Activated CD4-positive, alpha-beta T cell treated with anti-CD3 and anti-CD28 coated beads, Interleukin-2, amount 10 ng/mL, durations not matched to agents 24 days and 14 days (primary cell): ENCODE measurements around the gene ZNF441. TPM values are rescaled to one million over a fixed set of nuclear protein-coding genes. Genes with fewer than 3 reads are reported as not detected.
"Not testable (repeated sequence)": the region's sequence is repeated elsewhere in the genome, so short reads cannot be mapped to it uniquely, and the experiment has no call there.

Experiments
- DNase-seq: peaks from one replicate; pipeline ENCODE4 v3.0.0; 2022
- H3K27ac Mint-ChIP-seq: one replicate; pipeline ENCODE4 v1.8.0; 2022; ENCODE audit warnings: mild to moderate bottlenecking, mixed read lengths
- H3K27me3 Mint-ChIP-seq: one replicate; pipeline ENCODE4 v1.8.0; 2022; ENCODE audit warnings: mixed read lengths
- H3K36me3 Mint-ChIP-seq: one replicate; pipeline ENCODE4 v1.8.0; 2022; ENCODE audit warnings: low read depth, mild to moderate bottlenecking, mixed read lengths
- H3K4me1 Mint-ChIP-seq: one replicate; pipeline ENCODE4 v1.8.0; 2021; ENCODE audit warnings: mixed read lengths
- H3K4me3 Mint-ChIP-seq: one replicate; pipeline ENCODE4 v1.8.0; 2022; ENCODE audit warnings: mild to moderate bottlenecking, moderate library complexity, mixed read lengths
- H3K9me3 Mint-ChIP-seq: one replicate; pipeline ENCODE4 v1.8.0; 2021; ENCODE audit warnings: mixed read lengths
- intact Hi-C: fragments of 100-400 bp; cut with micrococcal nuclease; formaldehyde crosslinking; loops from one replicate; pipeline ENCODE4 v1.15.1; 2023
- total RNA-seq: library from RNA; stranded (reverse); gene quantifications from 2 replicates; pipeline ENCODE4 v1.2.3, GENCODE V29; 2022

ZNF441 gene
- total RNA-seq, 1 donor from 2014 or later, result 4.0 TPM

- Mint-ChIP-seq H3K4me3 (no peak overlapping the region), H3K27ac (no peak overlapping the region), H3K4me1 (no peaks in the 10 kb centered on the region), H3K9me3 (peaks cover 37% of the 10 kb centered on the region), H3K36me3 (no peaks in the 10 kb centered on the region), H3K27me3 (no peaks in the 10 kb centered on the region)
- DNase-seq, result no peak
- intact Hi-C loops, result no loop called here
Measured at GRCh38 chr19:11756965-11757364, 9.8 kb upstream of the ZNF441 start.

GRCh38 chr19:11759805-11760204 is 7.0 kb upstream of the ZNF441 start:
- DNase-seq, result no peak
- intact Hi-C loops, result no loop called here
- Mint-ChIP-seq H3K36me3 (no peaks in the 10 kb centered on the region), H3K9me3 (peaks cover 49% of the 10 kb centered on the region), H3K4me3 (no peak overlapping the region), H3K27ac (no peak overlapping the region), H3K4me1 (no peaks in the 10 kb centered on the region), H3K27me3 (no peaks in the 10 kb centered on the region)

GRCh38 chr19:11763117-11763516 is 3.7 kb upstream of the ZNF441 start:
- no peak overlapping the region for H3K4me3 Mint-ChIP-seq
- DNase-seq, result no peak
- peaks cover 10% of the 10 kb centered on the region for H3K4me1 Mint-ChIP-seq
- H3K27me3 Mint-ChIP-seq, result no peaks in the 10 kb centered on the region
- no peak overlapping the region for H3K27ac Mint-ChIP-seq
- H3K9me3 Mint-ChIP-seq, result peaks cover 45% of the 10 kb centered on the region
- H3K36me3 Mint-ChIP-seq, result peaks cover 5% of the 10 kb centered on the region
- intact Hi-C loops, result no loop called here

GRCh38 chr19:11763611-11764010 is 3.2 kb upstream of the ZNF441 start:
- Mint-ChIP-seq H3K4me1 (peaks cover 12% of the 10 kb centered on the region), H3K27me3 (no peaks in the 10 kb centered on the region), H3K9me3 (peaks cover 48% of the 10 kb centered on the region), H3K36me3 (peaks cover 6% of the 10 kb centered on the region), H3K27ac (no peak overlapping the region), H3K4me3 (no peak overlapping the region)
- intact Hi-C loops, result no loop called here
- no peak for DNase-seq

- intact Hi-C loops, result loop anchor here (1.0 to 5.0 kb wide), 2 partner anchors 28 to 45 kb away; partner anchors contain the start of gene ZNF440
- Mint-ChIP-seq H3K4me1 (peaks cover 15% of the 10 kb centered on the region), H3K27me3 (no peaks in the 10 kb centered on the region), H3K36me3 (peaks cover 32% of the 10 kb centered on the region), H3K9me3 (peaks cover 38% of the 10 kb centered on the region), H3K4me3 (peak overlapping the region; percentile 97), H3K27ac (peak overlapping the region; percentile 82)
- peak; percentile 65 for DNase-seq
Measured at GRCh38 chr19:11767633-11768133, 883 bp downstream of the ZNF441 start.

GRCh38 chr19:11769995-11770394 is 3.2 kb downstream of the ZNF441 start:
- H3K4me1 Mint-ChIP-seq, result peaks cover 15% of the 10 kb centered on the region
- peaks cover 32% of the 10 kb centered on the region for H3K36me3 Mint-ChIP-seq
- H3K9me3 Mint-ChIP-seq, result peaks cover 19% of the 10 kb centered on the region
- H3K27me3 Mint-ChIP-seq, result no peaks in the 10 kb centered on the region
- H3K27ac Mint-ChIP-seq, result no peak overlapping the region
- no peak for DNase-seq
- no peak overlapping the region for H3K4me3 Mint-ChIP-seq
- intact Hi-C loops, result loop anchor here (5.0 kb wide), 1 partner anchor 42 kb away; the partner anchor contains the start of gene ZNF440

- H3K27ac Mint-ChIP-seq, H3K4me3 Mint-ChIP-seq, intact Hi-C loops, H3K27me3 Mint-ChIP-seq, DNase-seq: not testable (repeated sequence)
- Mint-ChIP-seq H3K36me3 (peaks cover 36% of the 10 kb centered on the region), H3K4me1 (peaks cover 13% of the 10 kb centered on the region), H3K9me3 (peaks cover 19% of the 10 kb centered on the region)
Measured at GRCh38 chr19:11771520-11771919, 4.7 kb downstream of the ZNF441 start.

GRCh38 chr19:11776669-11777068 is 9.9 kb downstream of the ZNF441 start:
- H3K4me3 Mint-ChIP-seq, H3K27me3 Mint-ChIP-seq, intact Hi-C loops, H3K27ac Mint-ChIP-seq, H3K4me1 Mint-ChIP-seq, DNase-seq: not testable (repeated sequence)
- peaks cover 58% of the 10 kb centered on the region for H3K36me3 Mint-ChIP-seq
- H3K9me3 Mint-ChIP-seq, result peaks cover 27% of the 10 kb centered on the region

GRCh38 chr19:11780431-11781020 is 13.7 kb downstream of the ZNF441 start:
- Mint-ChIP-seq H3K9me3 (peaks cover 39% of the 10 kb centered on the region), H3K4me1 (no peaks in the 10 kb centered on the region), H3K27ac (no peak overlapping the region), H3K27me3 (no peaks in the 10 kb centered on the region), H3K36me3 (peaks cover 71% of the 10 kb centered on the region), H3K4me3 (no peak overlapping the region)
- DNase-seq, result no peak
- intact Hi-C loops, result no loop called here

GRCh38 chr19:11781295-11782057 is 14.7 kb downstream of the ZNF441 start:
- intact Hi-C loops, result no loop called here

GRCh38 chr19:11783767-11784166 is 17.0 kb downstream of the ZNF441 start:
- Mint-ChIP-seq H3K27ac (no peak overlapping the region), H3K9me3 (peaks cover 35% of the 10 kb centered on the region), H3K27me3 (no peaks in the 10 kb centered on the region), H3K4me1 (no peaks in the 10 kb centered on the region), H3K36me3 (peaks cover 50% of the 10 kb centered on the region), H3K4me3 (no peak overlapping the region)
- DNase-seq, result no peak
- intact Hi-C loops, result no loop called here

More at GRCh38 chr19:11781295-11782057, 14.7 kb downstream of the ZNF441 start:
- Mint-ChIP-seq H3K4me1 (no peaks in the 10 kb centered on the region), H3K27ac (no peak overlapping the region), H3K4me3 (no peak overlapping the region), H3K36me3 (peaks cover 69% of the 10 kb centered on the region), H3K27me3 (no peaks in the 10 kb centered on the region), H3K9me3 (peaks cover 37% of the 10 kb centered on the region)
- no peak for DNase-seq

- intact Hi-C loops, result no loop called here
- DNase-seq, result no peak
- H3K9me3 Mint-ChIP-seq, result peaks cover 35% of the 10 kb centered on the region
- peaks cover 44% of the 10 kb centered on the region for H3K36me3 Mint-ChIP-seq
- H3K27me3 Mint-ChIP-seq, result no peaks in the 10 kb centered on the region
- H3K4me1 Mint-ChIP-seq, result no peaks in the 10 kb centered on the region
- H3K27ac Mint-ChIP-seq, result no peak overlapping the region
- H3K4me3 Mint-ChIP-seq, result no peak overlapping the region
Measured at GRCh38 chr19:11784356-11784755, 17.6 kb downstream of the ZNF441 start.

GRCh38 chr19:11787536-11787935 is 20.7 kb downstream of the ZNF441 start:
- intact Hi-C loops, result no loop called here
- H3K9me3 Mint-ChIP-seq, result peaks cover 34% of the 10 kb centered on the region
- H3K4me3 Mint-ChIP-seq, result no peak overlapping the region
- peaks cover 21% of the 10 kb centered on the region for H3K36me3 Mint-ChIP-seq
- DNase-seq, result no peak
- H3K4me1 Mint-ChIP-seq, result no peaks in the 10 kb centered on the region
- H3K27ac Mint-ChIP-seq, result no peak overlapping the region
- no peaks in the 10 kb centered on the region for H3K27me3 Mint-ChIP-seq

- Mint-ChIP-seq H3K4me3 (no peak overlapping the region), H3K36me3 (no peaks in the 10 kb centered on the region), H3K4me1 (peaks cover 7% of the 10 kb centered on the region), H3K27ac (no peak overlapping the region), H3K27me3 (no peaks in the 10 kb centered on the region), H3K9me3 (peaks cover 18% of the 10 kb centered on the region)
- intact Hi-C loops, result no loop called here
- no peak for DNase-seq
Measured at GRCh38 chr19:11792942-11793341, 26.1 kb downstream of the ZNF441 start.
